Measurements from ENCODE around the gene MISP3. TPM values are rescaled to one million over a fixed set of nuclear protein-coding genes. Genes with fewer than 3 reads are reported as not detected.

Gene MISP3
- total and polyA plus RNA-seq, 2 of the 8 experiments (the other 6 are each of a cell fraction or from before 2014, with no cell fraction given): 0.74 to 1.4 TPM

GRCh38 chr19:14119146-14119545 lies 46.6 kb downstream of the MISP3 start:
- no peak overlapping the region for H3K4ac ChIP-seq (replicated peaks; ENCODE audit: insufficient read length, low read depth, low read length)
- H2BK12ac ChIP-seq (ENCODE audit: low read depth, low read length): no peak overlapping the region
- 83% methylated on average over 3 of the region's 3 CpGs; no CpG with 5 or more reads in 1 of the 2 experiments for WGBS, 2 experiments (ENCODE audit: extremely low coverage in 1 of 2, insufficient coverage in 1 of 2, insufficient read length in 1 of 2, insufficient replicate concordance in 2 of 2, low coverage in 1 of 2, low lambda C conversion rate in 2 of 2, missing lambda C conversion rate in 1 of 2)
- peaks cover 5 to 16% of the 10 kb centered on the region in 2 experiments for H4K20me1 ChIP-seq (replicated peaks in 1 of 2; ENCODE audit: control insufficient read depth in 1 of 2, insufficient read depth in 2 of 2, low read length in 2 of 2)
- H3K9me3 ChIP-seq (ENCODE audit: insufficient read depth in 2 of 2, low read depth in 1 of 2, low read length in 1 of 2): no peaks in the 10 kb centered on the region
- H3K23me2 ChIP-seq (ENCODE audit: low read depth, low read length): peaks cover 8% of the 10 kb centered on the region
- H4K91ac ChIP-seq (replicated peaks; ENCODE audit: insufficient read length, low read length): no peak overlapping the region
- H3K36me3 ChIP-seq (ENCODE audit: control insufficient read depth in 2 of 4, insufficient read depth in 4 of 4, low read length in 3 of 4): peaks cover 0 to 12% (median 4%) of the 10 kb centered on the region in 4 experiments; a peak in 5 of 8 replicates
- peaks cover 6 to 16% (median 9%) of the 10 kb centered on the region in 4 experiments; a peak in 6 of 7 replicates for H3K4me1 ChIP-seq (replicated peaks in 1 of 4; ENCODE audit: control insufficient read depth in 3 of 4, insufficient read depth in 4 of 4, low read length in 3 of 4)
- no peak overlapping the region for H2AK5ac ChIP-seq (ENCODE audit: low read depth, low read length)
- H2BK15ac ChIP-seq (ENCODE audit: low read length): no peak overlapping the region
- H3K79me2 ChIP-seq (ENCODE audit: control insufficient read depth in 1 of 2, insufficient read depth in 2 of 2, low read length in 2 of 2): 0 out of 4 replicates have a peak, but pooled peaks cover 0 to 3% of the 10 kb centered on the region in 2 experiments
- H2BK120ac ChIP-seq (replicated peaks; ENCODE audit: low read depth, low read length): no peak overlapping the region
- H3K14ac ChIP-seq (ENCODE audit: insufficient read length): no peak overlapping the region
- no peak overlapping the region for H2AFZ ChIP-seq (ENCODE audit: low read length)
- H3K4me3 ChIP-seq (ENCODE audit: extremely low read depth in 1 of 4, insufficient read depth in 2 of 4, low read depth in 3 of 4, low read length in 4 of 4): peak overlapping the region in 1 of 4 experiments; percentile 61; a peak in 5 of 8 replicates
- DNase-seq (ENCODE audit: low read depth in 1 of 2, low spot score in 2 of 2) (no peak), FAIRE-seq (no peak)
- no peak overlapping the region for H3K56ac ChIP-seq (replicated peaks; ENCODE audit: insufficient read length, low read depth, low read length)
- no peak overlapping the region for H4K8ac ChIP-seq (ENCODE audit: extremely low read depth, insufficient read depth, low read length)
- H3K18ac ChIP-seq (ENCODE audit: extremely low read depth, low read length): no peak overlapping the region
- POLR2A ChIA-PET (ENCODE audit: partially characterized antibody): interaction anchor here (1.2 to 11.0 kb wide), 4 partner anchors 9 to 229 kb away, joined by 3 to 109 read pairs (median 4); partner anchors contain the start of gene ASF1B
- H3K27ac ChIP-seq (ENCODE audit: low read depth, low read length): no peak overlapping the region
- H3K9ac ChIP-seq (replicated peaks in 1 of 4; ENCODE audit: extremely low read depth in 1 of 4, low read depth in 3 of 4, low read length in 3 of 4): no peak overlapping the region
- no peak overlapping the region for H2BK5ac ChIP-seq (ENCODE audit: low read depth, low read length)
- H2BK20ac ChIP-seq (ENCODE audit: low read length): no peak overlapping the region
- H4K5ac ChIP-seq (ENCODE audit: insufficient read length, low read depth, low read length): no peak overlapping the region
- no peaks in the 10 kb centered on the region; the same call in 1 of the 2 replicates for H3K79me1 ChIP-seq (ENCODE audit: low read depth, low read length)
- H3K23ac ChIP-seq (ENCODE audit: insufficient read length): no peak overlapping the region
- CTCF ChIA-PET (ENCODE audit: partially characterized antibody): interaction anchor here (0.6 to 1.4 kb wide), 2 partner anchors 18 to 361 kb away, joined by 3 to 5 read pairs; partner anchors contain the start of gene ASF1B
- H3K27me3 ChIP-seq (replicated peaks in 1 of 4; ENCODE audit: control insufficient read depth in 3 of 4, extremely low read depth in 1 of 4, insufficient read depth in 3 of 4, low read length in 3 of 4): no peaks in the 10 kb centered on the region; a peak in 2 of 7 replicates
- peak overlapping the region; percentile 77 to 94; a peak in 3 of 4 replicates for H3K4me2 ChIP-seq (ENCODE audit: insufficient read depth in 1 of 2, low read depth in 2 of 2, low read length in 2 of 2)
- TF ChIP-seq CHD1 (IDR thresholded peaks at IDR 0.05; ENCODE audit: low read depth, low read length): no peak
- no peak for TF ChIP-seq POLR2AphosphoS5 (IDR thresholded peaks at IDR 0.05; ENCODE audit: low read depth, low read length)
- no peak for TF ChIP-seq ATF3 (IDR thresholded peaks at IDR 0.05; ENCODE audit: insufficient read depth, low read depth, low read length)
- no peak for TF ChIP-seq EP300 (IDR thresholded peaks at IDR 0.05; ENCODE audit: borderline replicate concordance in 1 of 2, low read depth in 2 of 2, low read length in 2 of 2)
- no peak for TF ChIP-seq BCL11A (IDR thresholded peaks at IDR 0.05; ENCODE audit: low read depth in 2 of 2, low read length in 2 of 2)
- TF ChIP-seq RNF2 (IDR thresholded peaks at IDR 0.05; ENCODE audit: borderline replicate concordance, low read depth, low read length, missing control alignments, poor library complexity, severe bottlenecking): no peak
- no peak for TF ChIP-seq NRF1 (IDR thresholded peaks at IDR 0.05; ENCODE audit: low read depth, low read length)
- TF ChIP-seq MAFK (IDR thresholded peaks at IDR 0.05; ENCODE audit: low read depth, low read length): no peak
- no peak for TF ChIP-seq CTBP2 (IDR thresholded peaks at IDR 0.05; ENCODE audit: borderline replicate concordance, insufficient read depth, insufficient read length, low read length)
- no peak for TF ChIP-seq TAF7 (optimal IDR thresholded peaks at IDR 0.05; ENCODE audit: borderline replicate concordance, low read depth, low read length)
- TF ChIP-seq SP2 (IDR thresholded peaks at IDR 0.05; ENCODE audit: low read length): no peak
- no peak for TF ChIP-seq SIRT6 (IDR thresholded peaks at IDR 0.05; ENCODE audit: low read length)
- TF ChIP-seq BRCA1 (IDR thresholded peaks at IDR 0.05; ENCODE audit: low read depth, low read length): no peak
